ENCODE measurements around the gene ADARB2.

DNA sequence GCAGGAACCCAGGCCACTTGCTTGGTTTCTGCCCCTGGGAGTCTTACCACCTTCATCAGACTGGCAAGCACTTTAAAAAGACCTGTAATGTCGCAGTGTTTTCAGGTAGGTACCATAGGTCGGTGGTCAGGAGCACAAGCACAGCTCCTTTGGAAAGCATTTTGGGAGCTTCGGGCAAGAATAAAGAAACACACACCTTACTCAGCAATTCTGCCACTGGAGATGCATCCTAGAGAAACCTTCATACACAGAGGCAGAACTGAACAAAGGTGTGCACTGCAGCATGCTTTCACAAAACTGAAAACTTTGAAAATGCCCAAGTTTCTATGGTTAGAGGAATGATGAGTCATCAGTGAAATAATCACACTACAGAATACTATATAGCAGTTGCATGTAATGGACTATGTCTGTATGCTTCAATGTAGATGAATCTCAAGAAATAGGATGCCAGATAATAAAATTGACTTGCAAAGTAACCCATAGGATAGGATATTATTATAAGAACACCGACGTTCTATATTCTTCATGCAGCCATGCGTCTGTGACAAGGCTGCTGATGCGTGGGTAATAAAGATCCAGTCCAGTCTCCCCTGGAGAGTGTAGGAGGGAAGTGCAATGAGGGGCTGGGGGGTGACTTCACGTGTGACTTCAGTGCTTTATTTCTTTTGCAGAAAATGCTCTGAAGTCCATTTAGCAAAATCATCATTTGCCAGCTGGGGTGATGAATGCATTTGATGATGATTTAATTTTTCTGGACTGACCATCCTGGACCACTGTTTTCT, 371.6 kb downstream of the ADARB2 start:
- TF ChIP-seq POLR2AphosphoS5 (IDR thresholded peaks at IDR 0.05; ENCODE audit: low read depth) = no peak
- TF ChIP-seq, protein P1, sequence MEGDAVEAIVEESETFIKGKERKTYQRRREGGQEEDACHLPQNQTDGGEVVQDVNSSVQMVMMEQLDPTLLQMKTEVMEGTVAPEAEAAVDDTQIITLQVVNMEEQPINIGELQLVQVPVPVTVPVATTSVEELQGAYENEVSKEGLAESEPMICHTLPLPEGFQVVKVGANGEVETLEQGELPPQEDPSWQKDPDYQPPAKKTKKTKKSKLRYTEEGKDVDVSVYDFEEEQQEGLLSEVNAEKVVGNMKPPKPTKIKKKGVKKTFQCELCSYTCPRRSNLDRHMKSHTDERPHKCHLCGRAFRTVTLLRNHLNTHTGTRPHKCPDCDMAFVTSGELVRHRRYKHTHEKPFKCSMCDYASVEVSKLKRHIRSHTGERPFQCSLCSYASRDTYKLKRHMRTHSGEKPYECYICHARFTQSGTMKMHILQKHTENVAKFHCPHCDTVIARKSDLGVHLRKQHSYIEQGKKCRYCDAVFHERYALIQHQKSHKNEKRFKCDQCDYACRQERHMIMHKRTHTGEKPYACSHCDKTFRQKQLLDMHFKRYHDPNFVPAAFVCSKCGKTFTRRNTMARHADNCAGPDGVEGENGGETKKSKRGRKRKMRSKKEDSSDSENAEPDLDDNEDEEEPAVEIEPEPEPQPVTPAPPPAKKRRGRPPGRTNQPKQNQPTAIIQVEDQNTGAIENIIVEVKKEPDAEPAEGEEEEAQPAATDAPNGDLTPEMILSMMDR (conservative IDR thresholded peaks at IDR 0.05; ENCODE audit: low read depth in 2 of 2) = no peak
- no peak for TF ChIP-seq CREB1 (CRISPR knock-in tag; IDR thresholded peaks at IDR 0.05; ENCODE audit: low read depth)
- no peak for TF ChIP-seq EZH2 (IDR thresholded peaks at IDR 0.05; ENCODE audit: low read depth, unreplicated experiment)
- TF ChIP-seq, protein P2, sequence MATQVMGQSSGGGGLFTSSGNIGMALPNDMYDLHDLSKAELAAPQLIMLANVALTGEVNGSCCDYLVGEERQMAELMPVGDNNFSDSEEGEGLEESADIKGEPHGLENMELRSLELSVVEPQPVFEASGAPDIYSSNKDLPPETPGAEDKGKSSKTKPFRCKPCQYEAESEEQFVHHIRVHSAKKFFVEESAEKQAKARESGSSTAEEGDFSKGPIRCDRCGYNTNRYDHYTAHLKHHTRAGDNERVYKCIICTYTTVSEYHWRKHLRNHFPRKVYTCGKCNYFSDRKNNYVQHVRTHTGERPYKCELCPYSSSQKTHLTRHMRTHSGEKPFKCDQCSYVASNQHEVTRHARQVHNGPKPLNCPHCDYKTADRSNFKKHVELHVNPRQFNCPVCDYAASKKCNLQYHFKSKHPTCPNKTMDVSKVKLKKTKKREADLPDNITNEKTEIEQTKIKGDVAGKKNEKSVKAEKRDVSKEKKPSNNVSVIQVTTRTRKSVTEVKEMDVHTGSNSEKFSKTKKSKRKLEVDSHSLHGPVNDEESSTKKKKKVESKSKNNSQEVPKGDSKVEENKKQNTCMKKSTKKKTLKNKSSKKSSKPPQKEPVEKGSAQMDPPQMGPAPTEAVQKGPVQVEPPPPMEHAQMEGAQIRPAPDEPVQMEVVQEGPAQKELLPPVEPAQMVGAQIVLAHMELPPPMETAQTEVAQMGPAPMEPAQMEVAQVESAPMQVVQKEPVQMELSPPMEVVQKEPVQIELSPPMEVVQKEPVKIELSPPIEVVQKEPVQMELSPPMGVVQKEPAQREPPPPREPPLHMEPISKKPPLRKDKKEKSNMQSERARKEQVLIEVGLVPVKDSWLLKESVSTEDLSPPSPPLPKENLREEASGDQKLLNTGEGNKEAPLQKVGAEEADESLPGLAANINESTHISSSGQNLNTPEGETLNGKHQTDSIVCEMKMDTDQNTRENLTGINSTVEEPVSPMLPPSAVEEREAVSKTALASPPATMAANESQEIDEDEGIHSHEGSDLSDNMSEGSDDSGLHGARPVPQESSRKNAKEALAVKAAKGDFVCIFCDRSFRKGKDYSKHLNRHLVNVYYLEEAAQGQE (IDR thresholded peaks at IDR 0.05; ENCODE audit: unreplicated experiment) = no peak
- no peak for TF ChIP-seq NANOG (IDR thresholded peaks at IDR 0.05; ENCODE audit: borderline replicate concordance)
- no peak for TF ChIP-seq EZH2phosphoT487 (IDR thresholded peaks at IDR 0.05; ENCODE audit: unreplicated experiment)
- no peak for TF ChIP-seq ZNF331 (CRISPR knock-in tag; IDR thresholded peaks at IDR 0.05; ENCODE audit: low read depth)
- no peak for TF ChIP-seq JUNB (IDR thresholded peaks at IDR 0.05; ENCODE audit: unreplicated experiment)
- no peak for TF ChIP-seq STAT1 (IDR thresholded peaks at IDR 0.05; ENCODE audit: unreplicated experiment)
